DMS79 (cell line): Measurements from ENCODE around the gene SPATA20.

Experiments
- DNase-seq: peaks from one replicate; lab custom pipeline; 2025; lab: John Stamatoyannopoulos, UW

The SPATA20 gene

GRCh38 chr17:50520483-50520882 is 26.5 kb upstream of the SPATA20 start:
- DNase-seq, result no peak

- DNase-seq, result no peak
Measured at GRCh38 chr17:50521514-50521913, 25.5 kb upstream of the SPATA20 start.

GRCh38 chr17:50522766-50523165 is 24.2 kb upstream of the SPATA20 start:
- no peak for DNase-seq

- DNase-seq, result no peak
Measured at GRCh38 chr17:50523208-50523607, 23.8 kb upstream of the SPATA20 start.

GRCh38 chr17:50524838-50525237 is 22.1 kb upstream of the SPATA20 start:
- no peak for DNase-seq

- DNase-seq, result no peak
Measured at GRCh38 chr17:50527155-50527762, 19.7 kb upstream of the SPATA20 start.

GRCh38 chr17:50527949-50528474 is 19.0 kb upstream of the SPATA20 start:
- DNase-seq, result no peak

GRCh38 chr17:50529849-50530248 is 17.1 kb upstream of the SPATA20 start:
- DNase-seq, result no peak

- DNase-seq, result peak; percentile 78
Measured at GRCh38 chr17:50531428-50532025, 15.4 kb upstream of the SPATA20 start.

- DNase-seq, result peak; percentile 55
Measured at GRCh38 chr17:50532452-50533024, 14.4 kb upstream of the SPATA20 start, which contains the start of gene EPN3. EPN3 (plus strand) TSS chr17:50532735; CDS start chr17:50536557, 3,822 bp downstream.

GRCh38 chr17:50533185-50533584 is 13.8 kb upstream of the SPATA20 start:
- DNase-seq, result no peak

GRCh38 chr17:50533720-50534148 is 13.2 kb upstream of the SPATA20 start:
- DNase-seq, result peak; percentile 7

- DNase-seq, result no peak
Measured at GRCh38 chr17:50534222-50534978, 12.6 kb upstream of the SPATA20 start.

- no peak for DNase-seq
Measured at GRCh38 chr17:50534979-50535326, 12.0 kb upstream of the SPATA20 start.

GRCh38 chr17:50535407-50535806 is 11.6 kb upstream of the SPATA20 start:
- no peak for DNase-seq

GRCh38 chr17:50536683-50537646 is 10.0 kb upstream of the SPATA20 start:
- no peak for DNase-seq

- no peak for DNase-seq
Measured at GRCh38 chr17:50537721-50538548, 9.0 kb upstream of the SPATA20 start.

- no peak for DNase-seq
Measured at GRCh38 chr17:50538549-50539410, 8.2 kb upstream of the SPATA20 start.

GRCh38 chr17:50539762-50540559 is 7.0 kb upstream of the SPATA20 start:
- DNase-seq, result no peak
